ENCODE results near the gene FREY1. TPM values are rescaled to one million over a fixed set of nuclear protein-coding genes. Genes with fewer than 3 reads are reported as not detected.

FREY1 gene
- total and polyA plus RNA-seq, 9 of the 15 experiments (the other 6 are each of a cell fraction or from before 2014, with no cell fraction given) = 0.25 to 1.5 (median 1.1) TPM; not detected in 5

GRCh38 chr11:45917623-45918330 is 10.7 kb upstream of the FREY1 start, which contains the start of gene PEX16 (continued):
- TF ChIP-seq CHD7 (IDR thresholded peaks at IDR 0.05; ENCODE audit: low read depth, low read length) (no peak), TAF15 (IDR thresholded peaks at IDR 0.05; ENCODE audit: low read depth, low read length) (no peak), ZNF444 (CRISPR knock-in tag; IDR thresholded peaks at IDR 0.05) (no peak), SNIP1 (IDR thresholded peaks at IDR 0.05; ENCODE audit: low read depth) (no peak), ZNF76 (CRISPR knock-in tag; IDR thresholded peaks at IDR 0.05; ENCODE audit: borderline replicate concordance) (no peak), RCOR1 (IDR thresholded peaks at IDR 0.05; ENCODE audit: borderline replicate concordance in 1 of 2, low read depth in 2 of 2, low read length in 2 of 2) (peak in 1 of 2 experiments; percentile 63; a peak in 2 of 4 replicates), CREM (IDR thresholded peaks at IDR 0.05; ENCODE audit: low read depth) (no peak), PHF8 (IDR thresholded peaks at IDR 0.05; ENCODE audit: borderline replicate concordance, low read length) (peak; percentile 77), ZFP1 (CRISPR knock-in tag; IDR thresholded peaks at IDR 0.05) (no peak), FOXJ3 (CRISPR knock-in tag; IDR thresholded peaks at IDR 0.05) (no peak), MAFK (IDR thresholded peaks at IDR 0.05; ENCODE audit: low read length) (no peak), TSHZ1 (CRISPR knock-in tag; IDR thresholded peaks at IDR 0.05) (no peak), ZNF311 (CRISPR knock-in tag; IDR thresholded peaks at IDR 0.05) (no peak), POLR2A (conservative IDR thresholded peaks at IDR 0.05) (peak; percentile 81)

Data from K562 (cell line).